Esophagus muscularis mucosa (tissue), 4 donors: Measurements from ENCODE around the gene SNED1.

Source experiments
- CTCF ChIP-seq, 3 experiments: fragments of 200-600 bp in 2 of 3; fragments of 450-650 bp in 1 of 3; sonication (generic) in 2 of 3; IDR thresholded peaks; one replicate each; pipeline ENCODE4 v1.5.1; 2017 to 2019; ENCODE audit warnings: antibody characterized with exemption in 3 of 3, mild to moderate bottlenecking in 2 of 3, moderate library complexity in 1 of 3
- EP300 ChIP-seq: sonication (generic); formaldehyde crosslinking; IDR thresholded peaks from one replicate; pipeline ENCODE4 v1.6.1; 2017; ENCODE audit warnings: antibody characterized with exemption
- POLR2A ChIP-seq: fragments of 450-650 bp; IDR thresholded peaks from one replicate; pipeline ENCODE4 v1.6.1; 2017; ENCODE audit warnings: antibody characterized with exemption, moderate library complexity, mild to moderate bottlenecking, low read depth
- POLR2AphosphoS5 ChIP-seq, 2 donors: sonication (generic); formaldehyde crosslinking; IDR thresholded peaks; one replicate each; pipeline ENCODE4 v1.6.1; 2017; ENCODE audit warnings: antibody characterized with exemption in 2 of 2

- TF ChIP-seq CTCF (IDR thresholded peaks at IDR 0.05) (no peak), POLR2A (no peak), EP300 (no peak), POLR2AphosphoS5 (IDR thresholded peaks at IDR 0.05) (no peak)
These were observed 137.3 kb downstream of the SNED1 start for GRCh38 chr2:241135737-241136136.
